GM18909 (cell line): Measurements from ENCODE around the gene MAP3K9.
A peak's percentile ranks its signal among the peaks of the same experiment; 100 is the strongest.

ENCODE experiments used
- ATAC-seq: cut with Tn5 transposase; IDR thresholded peaks from one replicate; pipeline ENCODE4 v1.9.1; 2021; ENCODE audit warnings: mild to moderate bottlenecking; ENCODE audit not compliant: unreplicated experiment, poor library complexity

MAP3K9 gene

DNA sequence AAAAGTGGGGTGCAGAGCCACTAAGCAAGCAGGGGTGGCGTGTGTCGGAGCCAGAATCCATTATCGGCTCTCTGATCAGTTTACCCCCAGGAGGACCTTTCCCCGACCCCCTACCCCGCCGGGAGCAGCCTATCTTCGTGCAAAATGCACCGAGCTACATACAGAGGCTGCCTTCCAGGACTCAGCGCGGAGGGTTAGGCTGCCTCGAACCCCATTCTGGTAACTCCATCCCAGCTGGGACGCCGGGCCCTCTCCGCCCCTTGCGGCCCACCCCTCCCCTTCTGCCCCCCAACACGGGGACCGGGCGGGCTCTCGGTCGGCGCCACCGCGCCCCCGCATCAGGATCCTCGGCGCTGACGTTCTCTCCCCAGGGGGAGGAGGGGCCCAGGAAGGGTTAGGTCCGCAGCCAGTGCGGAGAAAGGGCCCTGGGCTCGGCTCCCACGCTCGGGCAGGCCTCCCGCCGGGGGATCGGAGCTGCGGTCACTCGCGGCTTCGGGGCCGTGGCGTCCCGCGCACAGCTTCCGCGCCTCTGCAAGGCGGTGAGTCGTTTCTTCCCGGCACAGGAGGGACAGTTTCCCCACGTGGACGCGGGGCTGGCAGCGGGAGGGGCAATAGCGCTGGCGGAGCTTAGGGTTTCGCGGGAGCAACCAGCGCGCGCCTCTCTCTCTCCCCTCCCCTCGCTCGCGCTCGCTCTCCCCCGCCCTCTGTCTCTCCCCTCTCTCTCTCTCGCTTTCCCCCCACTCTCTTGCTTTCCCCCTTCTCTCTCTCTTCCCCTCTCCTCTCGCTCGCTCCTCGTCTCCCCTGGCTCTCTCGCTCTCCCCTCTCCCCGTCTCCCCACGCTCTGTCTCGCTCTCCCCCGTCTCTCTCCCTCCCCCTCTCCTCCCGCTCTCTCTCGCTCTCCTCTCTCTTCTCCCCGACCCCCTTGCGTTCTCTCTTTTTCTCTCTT, 12.5 kb upstream of the MAP3K9 start:
- ATAC-seq, result peak; percentile 38

GRCh38 chr14:70816525-70816924, 7.2 kb upstream of the MAP3K9 start:
- ATAC-seq, result no peak

GRCh38 chr14:70814466-70814865, 5.2 kb upstream of the MAP3K9 start:
- no peak for ATAC-seq

DNA sequence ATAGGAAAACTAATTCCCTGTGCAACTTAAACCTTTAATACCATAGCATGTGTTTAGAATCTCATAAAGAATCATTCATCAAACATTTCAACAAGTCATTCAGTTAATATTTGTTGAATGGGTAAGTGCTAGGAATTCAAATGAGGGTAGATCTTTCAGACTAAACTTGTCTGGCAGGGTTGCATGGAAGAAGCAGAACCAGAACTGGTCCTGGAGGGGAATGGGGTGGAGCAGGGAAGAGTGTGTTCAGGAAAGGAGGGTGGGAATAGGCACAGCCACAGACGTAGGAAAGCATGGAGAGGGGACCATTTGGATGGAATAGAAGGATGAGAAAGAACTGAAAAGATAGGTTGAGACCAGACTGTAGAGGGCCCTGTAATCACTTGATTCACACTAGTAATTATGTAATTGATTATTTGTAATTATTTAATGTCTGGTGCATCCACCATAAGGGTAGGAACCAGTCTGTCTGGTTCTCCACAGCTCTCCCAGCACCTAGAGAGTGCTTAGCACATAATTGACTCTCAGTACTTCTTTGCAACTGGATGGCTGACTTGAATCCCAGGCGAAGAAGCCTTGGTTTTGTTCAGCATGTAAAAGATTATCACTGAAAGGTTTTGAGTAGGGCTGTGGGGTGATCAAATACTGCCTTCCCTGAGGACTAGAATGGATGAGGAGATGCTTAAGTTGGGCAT, 3.0 kb upstream of the MAP3K9 start:
- no peak for ATAC-seq

GRCh38 chr14:70811578-70811977, 2.3 kb upstream of the MAP3K9 start:
- no peak for ATAC-seq

GRCh38 chr14:70811050-70811449, 1.7 kb upstream of the MAP3K9 start:
- no peak for ATAC-seq

GRCh38 chr14:70810621-70811020, 1.3 kb upstream of the MAP3K9 start:
- ATAC-seq, result no peak

DNA sequence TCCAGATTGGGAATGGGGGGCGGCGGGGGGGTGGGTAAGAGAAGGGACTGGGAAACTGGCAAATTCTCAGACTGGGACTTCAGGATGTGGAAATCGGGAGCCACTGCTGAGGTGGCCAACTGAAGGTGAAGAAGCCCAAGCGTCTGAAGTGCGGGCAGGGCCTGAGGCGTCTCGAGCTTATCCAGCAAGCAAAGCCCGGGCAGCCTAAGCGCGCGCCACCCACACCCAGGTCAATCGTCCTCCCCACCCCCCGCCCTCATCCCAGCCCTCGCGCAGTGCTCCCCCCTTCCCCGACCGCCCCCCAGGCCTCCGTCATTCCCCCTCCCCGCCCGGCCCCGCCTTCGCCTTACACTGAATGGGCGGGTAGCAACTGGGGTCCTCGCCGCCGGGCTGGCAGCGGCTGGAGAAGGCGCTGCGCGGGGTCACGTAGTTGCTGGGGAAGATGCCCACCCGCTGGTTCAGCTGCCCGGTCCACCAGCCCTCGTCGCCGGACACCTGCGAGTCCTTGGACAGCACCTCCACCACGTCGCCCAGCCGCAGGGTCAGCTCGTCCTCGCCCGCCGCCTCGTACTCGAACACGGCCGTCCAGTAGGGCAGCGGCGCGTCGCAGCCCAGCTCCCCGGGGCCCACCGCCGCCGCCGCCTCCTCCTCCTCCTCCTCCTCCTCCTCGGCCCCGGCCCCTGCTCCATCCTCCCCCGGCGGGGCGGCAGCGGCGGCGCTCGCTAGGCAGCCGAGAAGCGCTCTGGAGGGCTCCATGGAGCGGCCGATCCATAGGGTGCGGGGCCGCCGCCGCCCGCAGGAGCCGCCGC, 693 bp downstream of the MAP3K9 start:
- peak; percentile 30 for ATAC-seq

DNA sequence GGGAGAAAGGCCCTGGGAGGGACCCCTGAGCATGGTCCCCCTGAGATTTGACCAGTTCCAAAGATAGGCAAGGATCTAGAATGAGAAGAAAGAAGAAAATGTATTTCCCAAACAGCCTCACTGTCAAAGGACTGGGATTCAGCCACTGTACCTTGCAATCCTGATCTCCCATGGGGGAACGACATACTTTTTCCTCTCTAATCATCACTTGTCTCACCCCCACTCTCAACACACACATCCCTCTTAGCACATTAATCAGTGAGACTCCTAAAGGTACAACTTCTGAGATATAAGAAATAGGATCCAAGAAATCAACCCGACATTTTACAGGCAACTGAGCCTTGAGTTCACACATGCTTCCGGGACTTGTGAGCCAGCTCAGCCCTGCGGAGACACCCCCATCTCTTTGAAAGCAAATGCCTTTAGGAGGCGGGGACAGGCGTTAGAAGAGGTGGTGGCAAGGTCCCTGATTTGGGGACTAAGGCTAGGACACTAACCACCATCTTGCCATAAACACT, 1.4 kb downstream of the MAP3K9 start:
- ATAC-seq, result no peak

DNA sequence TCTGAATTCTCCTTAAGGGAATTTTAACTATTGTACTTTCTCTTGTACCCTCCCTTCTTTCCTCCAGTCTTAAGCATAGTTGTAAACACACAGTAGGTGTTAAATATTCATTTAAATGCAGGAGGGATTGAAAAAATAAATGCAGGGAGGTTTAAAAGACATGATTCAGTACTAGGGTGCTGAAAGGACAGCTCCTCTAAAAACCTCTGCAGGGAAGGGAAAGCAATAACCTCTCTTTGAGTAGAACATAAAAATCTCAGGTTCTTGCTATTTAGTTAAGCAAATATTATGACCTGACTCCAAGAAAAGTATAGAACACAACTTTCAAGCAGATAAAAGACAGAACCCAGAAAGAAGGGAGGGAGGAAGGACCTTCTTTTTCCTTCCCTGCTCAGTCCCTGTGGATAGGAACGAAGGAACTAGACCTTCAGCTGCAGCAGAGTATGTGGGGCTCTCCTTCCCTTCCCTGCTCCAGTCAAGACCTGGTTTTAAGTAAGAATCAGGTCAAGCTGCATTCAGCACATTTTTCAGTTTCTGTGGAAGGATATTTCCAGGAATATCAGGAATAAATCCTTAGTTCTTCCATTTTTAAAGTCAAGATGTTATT, 4.7 kb downstream of the MAP3K9 start:
- no peak for ATAC-seq

GRCh38 chr14:70803321-70804310, 5.7 kb downstream of the MAP3K9 start:
- ATAC-seq, result peak; percentile 78

GRCh38 chr14:70802379-70802778, 6.9 kb downstream of the MAP3K9 start:
- no peak for ATAC-seq

GRCh38 chr14:70801836-70802235, 7.5 kb downstream of the MAP3K9 start:
- ATAC-seq, result no peak

GRCh38 chr14:70796551-70796950, 12.8 kb downstream of the MAP3K9 start:
- ATAC-seq, result no peak

DNA sequence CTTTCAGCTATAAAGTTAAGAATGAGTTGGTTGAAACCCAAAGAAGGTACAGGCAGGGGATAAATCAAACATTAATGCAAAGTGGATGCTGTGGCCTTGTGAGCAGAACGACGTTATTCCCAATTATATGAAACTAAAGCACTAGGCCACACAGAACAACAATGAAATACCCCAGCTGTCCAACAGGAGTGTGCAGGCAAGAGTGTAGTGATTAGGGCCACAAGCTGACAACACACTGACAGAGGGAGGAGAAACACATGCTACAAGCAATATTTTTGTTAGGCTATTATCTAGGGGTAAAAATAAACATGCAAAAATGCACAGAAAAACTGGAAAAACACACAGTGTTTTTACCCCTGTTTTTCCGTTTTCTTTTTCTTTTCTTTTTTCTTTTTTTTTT, 15.0 kb downstream of the MAP3K9 start:
- ATAC-seq, result no peak

- no peak for ATAC-seq
These were observed 15.7 kb downstream of the MAP3K9 start for GRCh38 chr14:70793637-70794036.

GRCh38 chr14:70792939-70793338, 16.4 kb downstream of the MAP3K9 start:
- no peak for ATAC-seq

DNA sequence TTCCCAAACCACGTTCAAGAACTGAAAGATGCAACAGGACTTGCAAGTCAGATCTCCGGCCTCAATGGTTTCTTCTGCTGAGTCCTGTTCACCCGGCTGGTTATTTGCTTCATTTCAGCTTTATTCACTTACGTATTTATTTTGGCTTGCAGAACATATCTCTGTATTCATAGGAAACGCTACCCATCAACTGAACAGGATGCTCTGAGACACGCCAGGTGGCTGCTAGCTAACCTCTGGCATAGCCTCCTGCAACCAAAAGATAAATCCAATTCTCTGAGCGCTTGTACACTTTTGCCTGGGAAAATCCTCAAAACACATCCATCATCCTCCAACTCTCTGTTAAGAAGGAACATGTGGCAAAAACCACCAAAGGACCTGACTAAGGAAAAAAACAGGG, 17.3 kb downstream of the MAP3K9 start:
- no peak for ATAC-seq

DNA sequence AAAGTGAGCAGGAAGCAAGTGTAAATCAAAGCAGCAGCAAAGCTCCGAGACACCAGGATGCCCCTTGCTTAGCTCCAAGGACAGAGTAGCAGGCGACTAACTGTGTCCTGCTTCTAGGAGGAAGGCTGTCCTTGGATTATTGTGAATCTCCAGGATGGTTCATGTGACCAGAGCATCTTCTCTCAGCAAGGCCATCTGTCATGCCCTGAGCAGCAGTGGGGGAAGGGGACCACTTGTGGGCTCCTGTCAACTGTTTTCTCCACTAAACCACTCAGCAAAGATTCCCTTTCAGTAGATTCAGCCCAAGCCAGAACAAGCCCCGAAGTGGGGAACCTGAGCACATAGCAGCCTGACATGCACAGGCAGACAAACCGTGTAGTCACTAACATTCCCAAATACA, 19.4 kb downstream of the MAP3K9 start:
- no peak for ATAC-seq
